Keratinocyte (primary cell): ENCODE results near the gene SLC38A7. TPM values are rescaled to one million over a fixed set of nuclear protein-coding genes. Genes with fewer than 3 reads are reported as not detected.

Experiments used
- DNase-seq: peaks from one replicate; pipeline ENCODE4 v3.0.0-alpha.2; 2011; ENCODE audit warnings: low read depth, missing footprints, low spot score
- FAIRE-seq: peaks from 2 replicates; lab custom pipeline; 2011; peaks lifted over from hg19 to GRCh38; lab: Jason Lieb, UNC
- H2AFZ ChIP-seq: 2 replicates; pipeline ENCODE4 v1.6.0; 2012; ENCODE audit warnings: low read length, control low read depth, inconsistent platforms; ENCODE audit not compliant: control insufficient read depth
- H3K27ac ChIP-seq: 2 replicates; pipeline ENCODE4 v1.5.1; 2011; ENCODE audit warnings: low read length; ENCODE audit not compliant: control insufficient read depth, insufficient read depth
- H3K27me3 ChIP-seq: 3 replicates; pipeline ENCODE4 v1.6.0; 2011; ENCODE audit warnings: low read length; ENCODE audit not compliant: control insufficient read depth, insufficient read depth; ENCODE audit errors: extremely low read depth
- H3K36me3 ChIP-seq, 2 experiments: 2 replicates in 1 of 2; 3 replicates in 1 of 2; pipeline ENCODE4 v1.5.1; 2011; ENCODE audit warnings: low read length in 2 of 2, mild to moderate bottlenecking in 1 of 2; ENCODE audit not compliant: control insufficient read depth in 2 of 2, insufficient read depth in 2 of 2; ENCODE audit errors: extremely low read depth in 1 of 2
- H3K4me1 ChIP-seq: 3 replicates; pipeline ENCODE4 v1.5.1; 2011; ENCODE audit warnings: low read length; ENCODE audit not compliant: control insufficient read depth, insufficient read depth; ENCODE audit errors: extremely low read depth
- H3K4me2 ChIP-seq: 3 replicates; pipeline ENCODE4 v1.6.0; 2011; ENCODE audit warnings: low read depth, low read length; ENCODE audit not compliant: control insufficient read depth, insufficient read depth; ENCODE audit errors: extremely low read depth
- H3K4me3 ChIP-seq, 3 experiments: fragments of 200-600 bp in 1 of 3; sonication (generic) in 1 of 3; 2 replicates in 2 of 3; 3 replicates in 1 of 3; pipeline ENCODE4 v1.5.1; 2011 to 2016; ENCODE audit warnings: low read length in 3 of 3, mild to moderate bottlenecking in 3 of 3, control low read depth in 2 of 3, inconsistent platforms in 1 of 3, low read depth in 1 of 3, mixed read lengths in 1 of 3, mixed run types in 1 of 3, moderate library complexity in 1 of 3; ENCODE audit not compliant: control insufficient read depth in 2 of 3, insufficient read depth in 2 of 3; ENCODE audit errors: extremely low read depth in 1 of 3
- H3K79me2 ChIP-seq: 2 replicates; pipeline ENCODE4 v1.6.0; 2012; ENCODE audit warnings: low read length; ENCODE audit not compliant: control insufficient read depth, insufficient read depth
- H3K9ac ChIP-seq: 3 replicates; pipeline ENCODE4 v1.6.0; 2011; ENCODE audit warnings: low read length; ENCODE audit not compliant: control insufficient read depth, insufficient read depth; ENCODE audit errors: extremely low read depth
- H3K9me1 ChIP-seq: 3 replicates; pipeline ENCODE4 v1.6.0; 2011; ENCODE audit warnings: low read length; ENCODE audit not compliant: control insufficient read depth, insufficient read depth; ENCODE audit errors: extremely low read depth
- H3K9me3 ChIP-seq: 2 replicates; pipeline ENCODE4 v1.5.1; 2012; ENCODE audit warnings: low read depth, low read length; ENCODE audit not compliant: control insufficient read depth
- H4K20me1 ChIP-seq: 3 replicates; pipeline ENCODE4 v1.6.0; 2011; ENCODE audit warnings: low read length; ENCODE audit not compliant: control insufficient read depth, insufficient read depth; ENCODE audit errors: extremely low read depth
- EZH2 ChIP-seq: IDR thresholded peaks from one replicate; pipeline ENCODE4 v1.6.1; 2012; ENCODE audit warnings: inconsistent platforms, mild to moderate bottlenecking, low read length, moderate library complexity
- dilution Hi-C: fragments of 300-500 bp; cut with MboI; formaldehyde crosslinking; loops from one replicate; pipeline ENCODE4 v1.7.0; 2020; ENCODE audit warnings: low sequenced_read_pairs; ENCODE audit not compliant: extremely low pct_ligation_motif_present
- polyA plus RNA-seq, 5 experiments: library from polyadenylated mRNA; depleted of rRNA in 3 of 5; stranded (reverse) in 3 of 5; stranded (forward) in 1 of 5; unstranded in 1 of 5; fragments of >200 nt; gene quantifications; 1 replicate in 1 of 5; 2 replicates in 3 of 5; 3 replicates in 1 of 5; pipeline versions ENCODE4 v1.2.1 to v1.2.3, GENCODE V29; 2011 to 2012; ENCODE audit warnings: missing spikeins in 2 of 5, low read depth in 1 of 5, low replicate concordance in 1 of 5
- TF ChIP-seq, protein P1 (sequence below), 3 experiments: IDR thresholded peaks in 1 of 3; conservative IDR thresholded peaks in 1 of 3; optimal IDR thresholded peaks in 1 of 3; 2 replicates in 2 of 3; 3 replicates in 1 of 3; pipeline versions ENCODE3 to v1.5.1; 2011; ENCODE audit warnings: low read length in 3 of 3, mild to moderate bottlenecking in 3 of 3, moderate library complexity in 2 of 3, control low read depth in 1 of 3, inconsistent platforms in 1 of 3; ENCODE audit not compliant: insufficient read depth in 2 of 3; ENCODE audit errors: extremely low read depth in 1 of 3

Gene SLC38A7
- polyA plus RNA-seq, 1 donor (not counting 4 experiments of a cell fraction or from before 2014, with no cell fraction given) = 11.2 TPM

DNA sequence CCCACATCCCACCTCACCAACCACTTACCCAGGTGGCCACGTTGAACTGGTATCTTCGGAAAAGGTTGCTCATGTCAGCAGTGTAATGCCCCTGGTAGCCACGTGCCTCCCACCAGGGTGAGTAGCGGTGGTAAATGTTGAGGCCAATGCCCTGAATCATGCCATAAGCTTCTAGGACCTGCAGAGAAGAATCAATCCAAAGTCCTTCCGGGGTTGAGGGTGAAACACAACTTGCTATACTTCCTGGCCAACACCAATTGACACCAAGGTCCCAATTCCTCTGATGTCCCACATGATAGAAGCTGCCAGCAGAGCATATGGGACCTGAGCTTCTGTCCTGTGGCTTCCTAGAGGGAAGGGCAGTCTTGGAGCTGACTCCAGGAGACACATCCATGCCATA is 43.6 kb downstream of the SLC38A7 start:
- Histone ChIP-seq H3K27me3 (no peaks in the 10 kb centered on the region), H2AFZ (no peak overlapping the region), H3K79me2 (no peaks in the 10 kb centered on the region), H3K4me2 (no peak overlapping the region), H3K4me1 (peaks cover 5% of the 10 kb centered on the region), H3K36me3 (no peaks in the 10 kb centered on the region), H3K27ac (no peak overlapping the region), H3K9me1 (no peaks in the 10 kb centered on the region), H3K9ac (no peak overlapping the region), H3K9me3 (no peaks in the 10 kb centered on the region), H3K4me3 (no peak overlapping the region), H4K20me1 (no peaks in the 10 kb centered on the region)
- FAIRE-seq (no peak), DNase-seq (no peak)
- dilution Hi-C loops = no loop called here
- no peak for TF ChIP-seq EZH2
- TF ChIP-seq, protein P1, sequence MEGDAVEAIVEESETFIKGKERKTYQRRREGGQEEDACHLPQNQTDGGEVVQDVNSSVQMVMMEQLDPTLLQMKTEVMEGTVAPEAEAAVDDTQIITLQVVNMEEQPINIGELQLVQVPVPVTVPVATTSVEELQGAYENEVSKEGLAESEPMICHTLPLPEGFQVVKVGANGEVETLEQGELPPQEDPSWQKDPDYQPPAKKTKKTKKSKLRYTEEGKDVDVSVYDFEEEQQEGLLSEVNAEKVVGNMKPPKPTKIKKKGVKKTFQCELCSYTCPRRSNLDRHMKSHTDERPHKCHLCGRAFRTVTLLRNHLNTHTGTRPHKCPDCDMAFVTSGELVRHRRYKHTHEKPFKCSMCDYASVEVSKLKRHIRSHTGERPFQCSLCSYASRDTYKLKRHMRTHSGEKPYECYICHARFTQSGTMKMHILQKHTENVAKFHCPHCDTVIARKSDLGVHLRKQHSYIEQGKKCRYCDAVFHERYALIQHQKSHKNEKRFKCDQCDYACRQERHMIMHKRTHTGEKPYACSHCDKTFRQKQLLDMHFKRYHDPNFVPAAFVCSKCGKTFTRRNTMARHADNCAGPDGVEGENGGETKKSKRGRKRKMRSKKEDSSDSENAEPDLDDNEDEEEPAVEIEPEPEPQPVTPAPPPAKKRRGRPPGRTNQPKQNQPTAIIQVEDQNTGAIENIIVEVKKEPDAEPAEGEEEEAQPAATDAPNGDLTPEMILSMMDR (optimal IDR thresholded peaks at IDR 0.05 in 1 of 3, IDR thresholded peaks at IDR 0.05 in 1 of 3, conservative IDR thresholded peaks at IDR 0.05 in 1 of 3; ENCODE audit: extremely low read depth in 1 of 3, insufficient read depth in 2 of 3, low read length in 3 of 3) = no peak

DNA sequence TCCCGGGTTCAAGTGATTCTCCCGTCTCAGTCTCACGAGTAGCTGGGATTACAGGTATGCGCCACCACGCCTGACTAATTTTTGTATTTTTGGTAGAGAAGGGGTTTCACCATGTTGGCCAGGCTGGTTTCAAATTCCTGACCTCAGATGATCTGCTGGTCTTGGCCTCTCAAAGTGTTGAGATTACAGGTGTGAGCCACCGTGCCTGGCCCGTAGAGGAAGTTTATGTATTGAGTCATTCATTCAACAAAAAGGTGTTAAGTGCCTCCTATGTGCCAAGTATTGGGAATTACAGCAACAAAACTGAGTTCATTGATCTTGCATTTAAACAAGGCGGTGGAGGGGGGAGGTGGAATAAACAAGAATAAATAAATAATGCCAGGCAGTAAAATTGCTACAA is 44.7 kb downstream of the SLC38A7 start:
- Histone ChIP-seq H3K9me3 (no peaks in the 10 kb centered on the region), H3K36me3 (no peaks in the 10 kb centered on the region), H3K9ac (no peak overlapping the region), H3K9me1 (no peaks in the 10 kb centered on the region), H3K4me3 (no peak overlapping the region), H3K4me1 (peaks cover 5% of the 10 kb centered on the region), H3K79me2 (no peaks in the 10 kb centered on the region), H3K4me2 (no peak overlapping the region), H3K27me3 (no peaks in the 10 kb centered on the region), H3K27ac (no peak overlapping the region), H4K20me1 (no peaks in the 10 kb centered on the region), H2AFZ (no peak overlapping the region)
- no peak for FAIRE-seq
- TF ChIP-seq, protein P1 (optimal IDR thresholded peaks at IDR 0.05 in 1 of 3, IDR thresholded peaks at IDR 0.05 in 1 of 3, conservative IDR thresholded peaks at IDR 0.05 in 1 of 3; ENCODE audit: extremely low read depth in 1 of 3, insufficient read depth in 2 of 3, low read length in 3 of 3) = no peak
- TF ChIP-seq EZH2 = no peak
- dilution Hi-C loops = no loop called here
- DNase-seq = no peak
